Stimulated activated CD4-positive, alpha-beta T cell treated with anti-CD3 and anti-CD28 coated beads, Interleukin-4, amount 100 ng/mL, for 48 hours (primary cell): Measurements from ENCODE around the gene FAM221A.
"Not testable (repeated sequence)": the region's sequence is repeated elsewhere in the genome, so short reads cannot be mapped to it uniquely, and the experiment has no call there.

Experiments
- DNase-seq, 2 donors: peaks; one replicate each; pipeline ENCODE4 v3.0.0-alpha.2; 2020; ENCODE audit warnings: low read depth in 2 of 2

The FAM221A gene

GRCh38 chr7:23709081-23709750 lies 29.2 kb downstream of the FAM221A start:
- DNase-seq, result no peak

- DNase-seq, result no peak
Measured at GRCh38 chr7:23710000-23710399, 30.0 kb downstream of the FAM221A start, which contains the start of gene STK31. Gene STK31 (plus strand): TSS chr7:23710219. CDS start chr7:23710286, 67 bp downstream.

- DNase-seq, result no peak
Measured at GRCh38 chr7:23712368-23713284, 32.6 kb downstream of the FAM221A start.

GRCh38 chr7:23713285-23714149 lies 33.5 kb downstream of the FAM221A start:
- no peak for DNase-seq

- no peak for DNase-seq
Measured at GRCh38 chr7:23714150-23714464, 34.1 kb downstream of the FAM221A start.

DNA sequence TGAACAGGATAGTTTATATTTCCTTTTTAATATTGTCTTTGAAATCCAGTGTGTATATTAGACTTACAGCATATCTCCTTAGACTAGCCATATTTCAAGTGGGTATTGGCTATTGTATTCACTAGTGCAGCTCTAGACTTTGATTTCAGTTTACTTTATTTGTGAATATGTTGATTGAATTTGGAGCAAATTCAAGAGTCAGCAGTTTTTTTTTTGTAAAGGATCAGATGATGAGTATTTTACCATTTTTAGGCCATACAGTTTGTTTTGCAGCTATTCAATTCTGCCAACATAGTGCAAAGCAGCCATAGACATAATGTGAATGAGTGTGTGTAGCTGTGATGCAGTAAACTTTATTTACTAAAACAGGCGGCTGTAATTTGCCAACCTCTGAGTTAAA lies 34.6 kb downstream of the FAM221A start:
- no peak for DNase-seq

- no peak for DNase-seq
Measured at GRCh38 chr7:23715099-23715498, 35.1 kb downstream of the FAM221A start.

DNA sequence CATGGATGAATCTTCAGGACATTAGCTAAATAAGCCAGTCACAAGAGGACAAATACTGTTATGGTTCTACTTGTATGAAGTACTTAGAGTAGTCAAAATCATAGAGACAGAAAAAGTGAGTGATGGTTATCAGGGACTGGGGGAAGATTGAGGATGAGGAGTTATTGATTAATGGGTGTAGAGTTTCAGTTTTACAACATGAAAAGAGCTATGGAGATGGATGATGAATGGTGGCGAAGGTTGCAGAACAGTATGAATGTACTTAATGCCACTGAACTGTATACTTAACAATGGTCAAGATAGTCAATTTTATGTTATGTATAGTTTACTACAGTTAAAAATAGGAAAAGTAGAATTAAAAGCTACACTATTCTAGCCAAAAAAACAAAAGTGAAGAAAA lies 37.8 kb downstream of the FAM221A start:
- no peak for DNase-seq

DNA sequence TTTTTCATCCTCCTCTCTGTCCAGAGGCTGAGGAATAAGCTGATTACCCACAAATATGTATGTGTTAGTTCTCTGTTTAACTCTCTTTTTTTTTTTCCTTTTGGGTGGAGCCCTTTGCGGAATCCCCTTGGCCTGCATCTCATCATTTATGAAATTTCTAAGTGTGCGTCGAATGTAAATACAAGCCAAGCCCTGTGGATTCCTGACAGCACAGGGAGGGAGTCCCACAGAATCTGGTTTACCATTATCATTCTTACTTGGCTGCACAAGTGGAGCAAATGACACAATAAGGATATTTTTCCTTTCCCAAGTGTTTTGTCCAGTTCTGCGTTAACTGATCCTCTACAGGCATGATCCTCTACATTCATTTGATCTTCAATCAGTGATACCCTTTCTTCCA lies 41.5 kb downstream of the FAM221A start:
- no peak for DNase-seq

GRCh38 chr7:23722587-23723216 lies 42.7 kb downstream of the FAM221A start:
- not testable (repeated sequence) for DNase-seq

DNA sequence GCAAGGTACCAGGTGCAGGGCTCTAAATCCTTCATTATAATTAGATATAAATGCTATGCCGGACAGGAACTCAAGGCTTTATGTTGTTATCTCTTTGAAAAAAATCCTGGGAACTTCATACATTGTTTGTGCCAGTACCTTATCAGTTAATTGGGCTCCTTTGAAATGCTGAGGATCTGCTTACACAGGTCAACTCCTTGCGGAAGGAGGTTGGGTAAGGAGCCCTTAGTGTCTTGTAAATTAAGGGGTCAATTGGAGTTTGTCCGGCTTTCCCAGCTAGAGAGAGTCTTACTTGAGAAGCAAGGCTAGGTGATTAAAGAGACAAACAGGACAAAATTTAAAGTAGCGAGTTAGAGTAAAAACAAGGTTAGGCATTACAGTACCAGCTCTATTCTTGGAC lies 44.1 kb downstream of the FAM221A start:
- DNase-seq, result not testable (repeated sequence)

GRCh38 chr7:23742051-23742450 lies 62.1 kb downstream of the FAM221A start:
- no peak for DNase-seq

GRCh38 chr7:23743226-23743625 lies 63.2 kb downstream of the FAM221A start:
- no peak for DNase-seq

- DNase-seq, result no peak
Measured at GRCh38 chr7:23746629-23747028, 66.6 kb downstream of the FAM221A start.

GRCh38 chr7:23751852-23752251 lies 71.9 kb downstream of the FAM221A start:
- no peak for DNase-seq
